GM18505 (cell line): Measurements from ENCODE around the gene LRP5.
"Not testable (repeated sequence)": the region's sequence is repeated elsewhere in the genome, so short reads cannot be mapped to it uniquely, and the experiment has no call there.

Experiments
- ATAC-seq: cut with Tn5 transposase; IDR thresholded peaks from one replicate; pipeline ENCODE4 v1.9.1; 2021; ENCODE audit not compliant: unreplicated experiment
- POLR2A ChIP-seq: IDR thresholded peaks from 4 replicates; pipeline ENCODE4 v1.6.1; 2011; ENCODE audit warnings: borderline replicate concordance; ENCODE audit not compliant: insufficient read depth, insufficient read length; ENCODE audit errors: extremely low read depth

The LRP5 gene

GRCh38 chr11:68273026-68273738 is 39.2 kb upstream of the LRP5 start:
- peak; percentile 14 for TF ChIP-seq POLR2A
- ATAC-seq = no peak

- no peak for TF ChIP-seq POLR2A
- ATAC-seq = no peak
Observed at GRCh38 chr11:68274306-68274705, 38.1 kb upstream of the LRP5 start.

- TF ChIP-seq POLR2A = no peak
- no peak for ATAC-seq
Observed at GRCh38 chr11:68275721-68276507, 36.5 kb upstream of the LRP5 start.

GRCh38 chr11:68276861-68277260 is 35.5 kb upstream of the LRP5 start:
- ATAC-seq = no peak
- TF ChIP-seq POLR2A = no peak

GRCh38 chr11:68279676-68280075 is 32.7 kb upstream of the LRP5 start:
- no peak for TF ChIP-seq POLR2A

GRCh38 chr11:68282141-68282860 is 30.1 kb upstream of the LRP5 start:
- no peak for ATAC-seq
- no peak for TF ChIP-seq POLR2A

More at GRCh38 chr11:68279676-68280075, 32.7 kb upstream of the LRP5 start:
- ATAC-seq = no peak

- TF ChIP-seq POLR2A = no peak
- no peak for ATAC-seq
Observed at GRCh38 chr11:68282861-68283230, 29.5 kb upstream of the LRP5 start.

- not testable (repeated sequence) for ATAC-seq
Observed at GRCh38 chr11:68284588-68284987, 27.8 kb upstream of the LRP5 start.

GRCh38 chr11:68287419-68287818 is 25.0 kb upstream of the LRP5 start:
- ATAC-seq = no peak
- no peak for TF ChIP-seq POLR2A

- TF ChIP-seq POLR2A = no peak
- no peak for ATAC-seq
Observed at GRCh38 chr11:68289456-68289855, 22.9 kb upstream of the LRP5 start.

GRCh38 chr11:68293708-68294107 is 18.7 kb upstream of the LRP5 start:
- no peak for TF ChIP-seq POLR2A
- ATAC-seq = no peak

GRCh38 chr11:68295271-68295670 is 17.1 kb upstream of the LRP5 start:
- TF ChIP-seq POLR2A = no peak
- ATAC-seq = no peak

- TF ChIP-seq POLR2A = no peak
- ATAC-seq = no peak
Observed at GRCh38 chr11:68295940-68296339, 16.5 kb upstream of the LRP5 start.
